ENCODE results near the gene ATP13A5. TPM values are rescaled to one million over a fixed set of nuclear protein-coding genes. Genes with fewer than 3 reads are reported as not detected.

Gene ATP13A5
- total and polyA plus RNA-seq, 2 of the 8 experiments (the other 6 are each of a cell fraction or from before 2014, with no cell fraction given): not detected

DNA sequence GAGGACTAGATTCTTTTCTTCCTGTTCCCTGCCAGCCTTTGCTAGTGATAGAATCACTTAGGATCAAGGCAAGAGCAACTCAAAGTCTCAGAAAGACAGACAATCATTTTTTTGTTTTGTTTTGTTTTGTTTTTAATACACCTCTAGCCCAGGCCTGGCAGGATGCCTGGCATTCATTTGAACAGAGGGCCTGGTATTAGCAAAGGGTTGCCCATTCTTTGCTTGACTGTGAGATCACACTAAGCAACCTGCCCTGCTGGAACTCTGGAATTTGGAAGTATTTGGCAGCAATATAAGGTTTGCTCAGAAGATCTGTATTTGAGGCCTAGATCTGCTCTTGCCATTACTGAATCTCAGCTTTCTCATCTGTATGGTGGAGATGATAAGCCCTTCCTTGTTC, 21.8 kb upstream of the ATP13A5 start:
- ChIA-PET CTCF (ENCODE audit: partially characterized antibody) (no interaction called here), POLR2A (ENCODE audit: partially characterized antibody) (no interaction called here)
- Histone ChIP-seq H2BK20ac (ENCODE audit: low read length) (no peak overlapping the region), H2BK12ac (ENCODE audit: low read depth, low read length) (no peak overlapping the region), H2BK120ac (replicated peaks; ENCODE audit: low read depth, low read length) (no peak overlapping the region), H3K79me2 (ENCODE audit: control insufficient read depth in 1 of 2, insufficient read depth in 2 of 2, low read length in 2 of 2) (no peaks in the 10 kb centered on the region), H3K23ac (ENCODE audit: insufficient read length) (peak overlapping the region; percentile 32), H4K91ac (replicated peaks; ENCODE audit: insufficient read length, low read length) (no peak overlapping the region), H2AFZ (ENCODE audit: low read length) (no peak overlapping the region), H3K18ac (ENCODE audit: extremely low read depth, low read length) (no peak overlapping the region), H4K20me1 (replicated peaks in 1 of 2; ENCODE audit: control insufficient read depth in 1 of 2, insufficient read depth in 2 of 2, low read length in 2 of 2) (no peaks in the 10 kb centered on the region), H3K56ac (replicated peaks; ENCODE audit: insufficient read length, low read depth, low read length) (no peak overlapping the region), H3K27ac (ENCODE audit: low read depth, low read length) (no peak overlapping the region), H3K23me2 (ENCODE audit: low read depth, low read length) (no peaks in the 10 kb centered on the region), H4K8ac (ENCODE audit: extremely low read depth, insufficient read depth, low read length) (no peak overlapping the region), H3K9me3 (ENCODE audit: insufficient read depth in 2 of 2, low read depth in 1 of 2, low read length in 1 of 2) (no peaks in the 10 kb centered on the region), H3K9ac (replicated peaks in 1 of 4; ENCODE audit: extremely low read depth in 1 of 4, low read depth in 3 of 4, low read length in 3 of 4) (no peak overlapping the region), H3K4me3 (ENCODE audit: extremely low read depth in 1 of 4, insufficient read depth in 2 of 4, low read depth in 3 of 4, low read length in 4 of 4) (no peak overlapping the region), H4K5ac (ENCODE audit: insufficient read length, low read depth, low read length) (no peak overlapping the region), H3K4ac (replicated peaks; ENCODE audit: insufficient read length, low read depth, low read length) (no peak overlapping the region), H2BK15ac (ENCODE audit: low read length) (no peak overlapping the region), H2BK5ac (ENCODE audit: low read depth, low read length) (no peak overlapping the region), H2AK5ac (ENCODE audit: low read depth, low read length) (no peak overlapping the region), H3K79me1 (ENCODE audit: low read depth, low read length) (no peaks in the 10 kb centered on the region), H3K4me1 (replicated peaks in 1 of 4; ENCODE audit: control insufficient read depth in 3 of 4, insufficient read depth in 4 of 4, low read length in 3 of 4) (no peaks in the 10 kb centered on the region), H3K14ac (ENCODE audit: insufficient read length) (no peak overlapping the region), H3K27me3 (replicated peaks in 1 of 4; ENCODE audit: control insufficient read depth in 3 of 4, extremely low read depth in 1 of 4, insufficient read depth in 3 of 4, low read length in 3 of 4) (no peaks in the 10 kb centered on the region), H3K36me3 (ENCODE audit: control insufficient read depth in 2 of 4, insufficient read depth in 4 of 4, low read length in 3 of 4) (no peaks in the 10 kb centered on the region), H3K4me2 (ENCODE audit: insufficient read depth in 1 of 2, low read depth in 2 of 2, low read length in 2 of 2) (no peak overlapping the region)
- TF ChIP-seq MAFK (IDR thresholded peaks at IDR 0.05; ENCODE audit: low read depth, low read length) (no peak), POLR2AphosphoS5 (IDR thresholded peaks at IDR 0.05; ENCODE audit: low read depth, low read length) (no peak), NANOG (IDR thresholded peaks at IDR 0.05; ENCODE audit: insufficient read depth, low read depth, low read length, poor library complexity, severe bottlenecking) (no peak), RFX5 (IDR thresholded peaks at IDR 0.05; ENCODE audit: borderline replicate concordance, low read depth, low read length) (no peak), RBBP5 (IDR thresholded peaks at IDR 0.05; ENCODE audit: borderline replicate concordance, low read depth, low read length) (no peak), CBX5 (IDR thresholded peaks at IDR 0.05; ENCODE audit: low read depth, low read length) (no peak), SP2 (IDR thresholded peaks at IDR 0.05; ENCODE audit: low read length) (no peak), SRF (IDR thresholded peaks at IDR 0.05; ENCODE audit: low read depth, low read length) (no peak), RNF2 (IDR thresholded peaks at IDR 0.05; ENCODE audit: borderline replicate concordance, low read depth, low read length, missing control alignments, poor library complexity, severe bottlenecking) (no peak)
- DNase-seq (ENCODE audit: low read depth in 1 of 2, low spot score in 2 of 2): peak in 1 of 2 experiments; percentile 1
- no peak for FAIRE-seq
